A673 (cell line): Measurements from ENCODE around the gene NECAP2.

Experiments
- CTCF ChIP-seq: fragments of 300-800, 200-600 bp; sonication (generic); conservative IDR thresholded peaks from 2 replicates; pipeline ENCODE4 v1.5.1; 2017; ENCODE audit warnings: low read depth, mild to moderate bottlenecking, antibody characterized with exemption, low read length, moderate library complexity, mixed read lengths
- EZH2 ChIP-seq: fragments of 200-600 bp; sonication (generic); IDR thresholded peaks from 2 replicates; pipeline ENCODE4 v1.6.1; 2017; ENCODE audit warnings: borderline replicate concordance, low read depth, mild to moderate bottlenecking, mixed read lengths, antibody characterized with exemption, low read length; ENCODE audit not compliant: poor library complexity, severe bottlenecking

GRCh38 chr1:16451841-16452528 lies 11.5 kb downstream of the NECAP2 start:
- TF ChIP-seq CTCF (no peak), EZH2 (no peak)
